PFSK-1 (cell line): ENCODE results near the gene BEND5.

Source experiments
- REST ChIP-seq, 2 experiments: IDR thresholded peaks; 2 replicates each; pipeline versions ENCODE4 v1.6.1 to v1.8.0; 2011 to 2012; ENCODE audit warnings: low read depth in 2 of 2, low read length in 2 of 2, control low read depth in 1 of 2, inconsistent platforms in 1 of 2, mild to moderate bottlenecking in 1 of 2, moderate library complexity in 1 of 2; ENCODE audit not compliant: insufficient read depth in 1 of 2
- TAF1 ChIP-seq: IDR thresholded peaks from 2 replicates; pipeline ENCODE4 v1.6.1; 2012; ENCODE audit warnings: low read length, control low read depth, borderline replicate concordance; ENCODE audit not compliant: insufficient read depth

GRCh38 chr1:48687282-48688045, 89.2 kb downstream of the BEND5 start:
- TF ChIP-seq REST (IDR thresholded peaks at IDR 0.05; ENCODE audit: insufficient read depth in 1 of 2, low read depth in 2 of 2, low read length in 2 of 2) (no peak), TAF1 (no peak)
